GM13976 (cell line): ENCODE measurements around the gene KDM7A.

Source experiments
- DNase-seq: peaks from one replicate; pipeline ENCODE4 v3.0.0; 2012; ENCODE audit warnings: low spot score
- in situ Hi-C: fragments of 300-500 bp; cut with MboI; formaldehyde crosslinking; loops from one replicate; pipeline ENCODE4 v1.12.0; 2022; ENCODE audit warnings: low sequenced_read_pairs, mixed read lengths, inconsistent platforms; ENCODE audit not compliant: unreplicated experiment
- TF ChIP-seq, protein P1 (sequence below): IDR thresholded peaks from 2 replicates; pipeline ENCODE4 v1.5.1; 2012; ENCODE audit warnings: borderline replicate concordance, mild to moderate bottlenecking; ENCODE audit not compliant: insufficient read depth; ENCODE audit errors: extremely low read depth, missing control alignments, control extremely low read depth

Gene KDM7A

DNA sequence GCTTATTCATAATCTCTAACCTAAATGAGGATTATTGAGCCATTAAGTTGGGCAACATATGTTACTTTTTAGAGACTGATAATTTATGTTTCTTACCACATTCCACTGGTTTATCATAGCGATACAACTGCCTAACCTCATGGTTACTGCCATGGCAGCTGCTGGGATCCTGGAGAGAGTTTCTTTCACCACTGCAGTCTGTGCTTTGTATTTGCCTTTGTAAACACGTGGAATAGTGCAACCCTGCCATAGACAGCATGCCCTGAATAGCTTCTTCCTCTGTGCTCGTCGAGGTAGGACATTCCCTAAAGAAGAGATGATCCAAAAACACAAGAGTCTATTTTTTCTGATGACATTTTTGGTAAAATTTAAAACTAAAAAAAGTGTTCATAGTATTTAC is 80.3 kb downstream of the KDM7A start:
- TF ChIP-seq, protein P1, sequence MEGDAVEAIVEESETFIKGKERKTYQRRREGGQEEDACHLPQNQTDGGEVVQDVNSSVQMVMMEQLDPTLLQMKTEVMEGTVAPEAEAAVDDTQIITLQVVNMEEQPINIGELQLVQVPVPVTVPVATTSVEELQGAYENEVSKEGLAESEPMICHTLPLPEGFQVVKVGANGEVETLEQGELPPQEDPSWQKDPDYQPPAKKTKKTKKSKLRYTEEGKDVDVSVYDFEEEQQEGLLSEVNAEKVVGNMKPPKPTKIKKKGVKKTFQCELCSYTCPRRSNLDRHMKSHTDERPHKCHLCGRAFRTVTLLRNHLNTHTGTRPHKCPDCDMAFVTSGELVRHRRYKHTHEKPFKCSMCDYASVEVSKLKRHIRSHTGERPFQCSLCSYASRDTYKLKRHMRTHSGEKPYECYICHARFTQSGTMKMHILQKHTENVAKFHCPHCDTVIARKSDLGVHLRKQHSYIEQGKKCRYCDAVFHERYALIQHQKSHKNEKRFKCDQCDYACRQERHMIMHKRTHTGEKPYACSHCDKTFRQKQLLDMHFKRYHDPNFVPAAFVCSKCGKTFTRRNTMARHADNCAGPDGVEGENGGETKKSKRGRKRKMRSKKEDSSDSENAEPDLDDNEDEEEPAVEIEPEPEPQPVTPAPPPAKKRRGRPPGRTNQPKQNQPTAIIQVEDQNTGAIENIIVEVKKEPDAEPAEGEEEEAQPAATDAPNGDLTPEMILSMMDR, result no peak
- in situ Hi-C loops, result no loop called here
- no peak for DNase-seq

DNA sequence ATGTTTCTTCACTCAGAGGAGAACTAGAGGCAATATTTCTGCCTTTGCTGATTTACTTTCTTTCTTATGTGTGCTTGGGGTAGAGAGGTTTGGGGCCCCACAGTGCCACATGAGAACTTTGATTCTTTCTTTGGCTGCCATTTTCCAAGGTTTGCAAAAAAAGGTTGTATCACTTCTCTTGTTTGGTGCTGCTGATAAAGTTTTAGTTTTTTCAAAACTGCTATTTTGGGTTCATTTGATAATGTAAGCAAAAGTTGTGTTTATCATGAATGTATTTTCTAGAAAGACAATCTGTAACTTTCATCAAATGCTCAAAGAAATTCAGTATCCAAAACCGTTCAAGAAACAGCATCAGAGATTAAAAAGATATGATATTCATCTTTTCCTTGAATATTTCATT is 83.4 kb downstream of the KDM7A start:
- TF ChIP-seq, protein P1, result no peak
- in situ Hi-C loops, result no loop called here

DNA sequence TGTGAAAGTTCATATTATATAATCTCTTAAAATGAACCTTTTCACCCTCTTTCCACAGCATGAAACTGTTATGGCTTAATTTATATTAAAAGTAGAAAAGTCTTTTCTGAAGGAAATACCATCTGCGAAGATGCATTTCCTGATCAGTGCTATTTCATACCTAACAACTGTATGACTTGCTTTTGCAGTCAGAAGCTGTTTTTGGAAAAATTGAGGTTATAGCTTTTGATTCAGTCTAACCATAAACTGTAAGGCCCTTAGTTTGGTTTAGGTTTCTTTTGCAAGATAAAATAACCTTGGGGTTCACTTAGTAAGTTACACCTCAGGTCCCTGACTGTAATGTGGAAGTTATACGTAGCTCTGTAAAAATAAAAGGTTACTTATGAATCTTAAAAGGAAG is 91.3 kb downstream of the KDM7A start:
- TF ChIP-seq, protein P1, result no peak
- in situ Hi-C loops, result no loop called here
- no peak for DNase-seq

More for the DNA sequence above, 83.4 kb downstream of the KDM7A start:
- DNase-seq, result no peak

DNA sequence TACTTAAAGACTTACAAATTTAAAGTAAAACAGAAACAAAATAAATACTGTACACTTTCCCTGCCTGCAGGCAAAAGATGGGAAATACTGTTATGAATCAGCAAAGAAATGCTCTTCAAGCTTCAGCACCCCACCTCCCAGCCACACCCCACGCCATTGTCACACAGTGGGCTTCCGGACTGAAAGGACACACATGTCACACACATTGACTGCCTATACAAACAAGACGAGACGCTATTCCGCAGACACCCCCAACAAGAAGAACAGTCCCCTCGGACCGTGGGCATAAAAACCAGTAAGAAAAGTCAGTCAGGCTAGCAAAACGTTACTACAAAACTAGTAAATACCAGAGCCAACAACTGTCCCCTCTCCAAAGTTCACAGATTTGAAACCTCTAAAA is 91.8 kb downstream of the KDM7A start:
- TF ChIP-seq, protein P1, result no peak
- in situ Hi-C loops, result no loop called here
- peak; percentile 65 for DNase-seq

DNA sequence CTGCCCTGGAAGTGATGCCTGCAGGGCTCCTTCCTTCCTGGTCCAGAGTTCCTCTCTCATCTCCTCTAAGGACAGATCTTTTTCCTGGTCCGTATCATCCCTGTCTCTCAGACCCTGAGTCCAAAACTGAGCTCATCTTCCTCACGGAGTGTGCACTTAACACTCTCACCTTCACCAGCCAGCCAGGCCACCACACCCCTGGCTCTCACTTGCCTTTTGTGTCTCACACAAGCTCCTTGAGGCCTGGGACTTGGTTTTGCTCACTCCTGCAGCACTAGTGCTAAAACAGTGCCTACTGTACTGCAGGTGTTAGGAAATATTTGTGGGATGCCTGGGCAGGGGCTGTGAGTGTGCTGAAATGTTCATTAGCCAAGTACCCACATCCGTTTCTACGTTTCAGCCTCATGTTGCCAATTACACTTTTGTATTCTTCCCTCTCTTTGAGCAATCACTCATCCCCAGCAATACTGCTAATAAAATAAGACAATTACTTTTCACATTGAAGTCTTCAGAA is 92.6 kb downstream of the KDM7A start:
- in situ Hi-C loops, result no loop called here
- TF ChIP-seq, protein P1, result no peak
- DNase-seq, result no peak

DNA sequence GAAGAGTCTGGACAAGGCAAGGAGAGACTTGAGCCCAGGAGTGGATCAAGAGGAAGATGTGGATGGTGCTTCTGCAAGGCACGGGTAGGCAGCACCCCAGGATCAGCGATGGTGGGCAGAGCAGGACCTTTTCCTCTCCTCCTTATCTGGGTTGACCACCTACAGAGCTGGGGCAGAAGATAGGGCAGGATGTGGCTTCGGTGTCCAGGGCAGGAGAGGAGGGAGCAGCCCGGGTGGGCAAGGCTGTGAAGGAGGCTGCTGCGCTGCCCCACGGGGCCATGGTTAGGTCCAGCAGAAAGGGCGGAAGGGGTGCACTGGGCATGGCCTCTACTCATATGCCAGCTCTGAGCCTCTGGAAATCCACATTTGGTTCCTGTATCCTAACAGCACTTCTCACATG is 94.0 kb downstream of the KDM7A start:
- in situ Hi-C loops, result no loop called here
- TF ChIP-seq, protein P1, result no peak

More for the DNA sequence above, 94.0 kb downstream of the KDM7A start:
- no peak for DNase-seq
